CD4-positive, alpha-beta memory T cell (primary cell): ENCODE data around the gene SYCP2. TPM values are rescaled to one million over a fixed set of nuclear protein-coding genes. Genes with fewer than 3 reads are reported as not detected.

ENCODE experiments used
- CTCF ChIA-PET: fragments of 350-600 bp; sonication (Branson Sonifier 250); formaldehyde crosslinking; loops from one replicate; lab custom pipeline; 2021; ENCODE audit warnings: inconsistent platforms; ENCODE audit not compliant: partially characterized antibody; lab: Charles Lee
- POLR2A ChIA-PET: fragments of 350-600 bp; sonication (Branson Sonifier 250); formaldehyde crosslinking; loops from one replicate; lab custom pipeline; 2021; ENCODE audit not compliant: partially characterized antibody; lab: Charles Lee
- DNase-seq, 5 donors: peaks; one replicate each; pipeline versions ENCODE4 v3.0.0 to v3.0.0-alpha.2; 2020 to 2022; ENCODE audit warnings: mixed read lengths in 1 of 5
- H3K27ac ChIP-seq: one replicate; pipeline ENCODE4 v1.7.0; 2013; ENCODE audit warnings: low read depth, low read length
- H3K27me3 ChIP-seq: 2 replicates; pipeline ENCODE4 v1.7.0; 2013; ENCODE audit warnings: mild to moderate bottlenecking, low read length, moderate library complexity; ENCODE audit not compliant: insufficient read depth
- H3K36me3 ChIP-seq: 2 replicates; pipeline ENCODE4 v1.7.0; 2013; ENCODE audit warnings: mild to moderate bottlenecking, low read length, moderate library complexity; ENCODE audit not compliant: insufficient read depth
- H3K4me1 ChIP-seq: 2 replicates; pipeline ENCODE4 v1.7.0; 2013; ENCODE audit warnings: mild to moderate bottlenecking, low read length, moderate library complexity; ENCODE audit not compliant: insufficient read depth
- H3K4me3 ChIP-seq, 2 donors: one replicate each; pipeline ENCODE4 v1.7.0; 2013; ENCODE audit warnings: low read length in 2 of 2, mild to moderate bottlenecking in 1 of 2
- H3K9me3 ChIP-seq, 2 donors: one replicate each; pipeline ENCODE4 v1.7.0; 2013; ENCODE audit warnings: low read length in 2 of 2, control low read depth in 1 of 2; ENCODE audit not compliant: control insufficient read depth in 1 of 2
- H3K27ac Mint-ChIP-seq, 7 donors: one replicate each; pipeline ENCODE4 v1.8.0; 2020 to 2021; ENCODE audit warnings: mixed read lengths in 7 of 7, mild to moderate bottlenecking in 6 of 7, inconsistent platforms in 3 of 7, moderate library complexity in 3 of 7
- H3K27me3 Mint-ChIP-seq, 2 donors: one replicate each; pipeline ENCODE4 v1.8.0; 2020 to 2021; ENCODE audit warnings: mixed read lengths in 2 of 2
- H3K36me3 Mint-ChIP-seq, 2 donors: one replicate each; pipeline ENCODE4 v1.8.0; 2020 to 2021; ENCODE audit warnings: mixed read lengths in 2 of 2, inconsistent platforms in 1 of 2, mild to moderate bottlenecking in 1 of 2
- H3K4me1 Mint-ChIP-seq, 4 donors: one replicate each; pipeline ENCODE4 v1.8.0; 2020 to 2021; ENCODE audit warnings: mixed read lengths in 4 of 4, mild to moderate bottlenecking in 1 of 4
- H3K4me3 Mint-ChIP-seq, 8 donors: one replicate each; pipeline ENCODE4 v1.8.0; 2020 to 2021; ENCODE audit warnings: mixed read lengths in 8 of 8, mild to moderate bottlenecking in 7 of 8, moderate library complexity in 6 of 8, inconsistent platforms in 3 of 8
- H3K9me3 Mint-ChIP-seq, 8 donors: one replicate each; pipeline ENCODE4 v1.8.0; 2020 to 2021; ENCODE audit warnings: mixed read lengths in 8 of 8, mild to moderate bottlenecking in 5 of 8, inconsistent platforms in 3 of 8, moderate library complexity in 1 of 8
- intact Hi-C: fragments of 100-400 bp; cut with micrococcal nuclease; formaldehyde crosslinking; loops from one replicate; pipeline ENCODE4 v1.15.1; 2023
- polyA plus RNA-seq, 2 donors: library from polyadenylated mRNA; unstranded; fragments of 300-500 nt; fragmentation: Illumina TruSeq; gene quantifications; one replicate each; pipeline ENCODE4 v1.2.3, GENCODE V29; 2021
- total RNA-seq, 2 experiments: library from RNA; stranded (reverse); gene quantifications; one replicate each; pipeline ENCODE4 v1.2.3, GENCODE V29; 2021

SYCP2 gene, protein sequence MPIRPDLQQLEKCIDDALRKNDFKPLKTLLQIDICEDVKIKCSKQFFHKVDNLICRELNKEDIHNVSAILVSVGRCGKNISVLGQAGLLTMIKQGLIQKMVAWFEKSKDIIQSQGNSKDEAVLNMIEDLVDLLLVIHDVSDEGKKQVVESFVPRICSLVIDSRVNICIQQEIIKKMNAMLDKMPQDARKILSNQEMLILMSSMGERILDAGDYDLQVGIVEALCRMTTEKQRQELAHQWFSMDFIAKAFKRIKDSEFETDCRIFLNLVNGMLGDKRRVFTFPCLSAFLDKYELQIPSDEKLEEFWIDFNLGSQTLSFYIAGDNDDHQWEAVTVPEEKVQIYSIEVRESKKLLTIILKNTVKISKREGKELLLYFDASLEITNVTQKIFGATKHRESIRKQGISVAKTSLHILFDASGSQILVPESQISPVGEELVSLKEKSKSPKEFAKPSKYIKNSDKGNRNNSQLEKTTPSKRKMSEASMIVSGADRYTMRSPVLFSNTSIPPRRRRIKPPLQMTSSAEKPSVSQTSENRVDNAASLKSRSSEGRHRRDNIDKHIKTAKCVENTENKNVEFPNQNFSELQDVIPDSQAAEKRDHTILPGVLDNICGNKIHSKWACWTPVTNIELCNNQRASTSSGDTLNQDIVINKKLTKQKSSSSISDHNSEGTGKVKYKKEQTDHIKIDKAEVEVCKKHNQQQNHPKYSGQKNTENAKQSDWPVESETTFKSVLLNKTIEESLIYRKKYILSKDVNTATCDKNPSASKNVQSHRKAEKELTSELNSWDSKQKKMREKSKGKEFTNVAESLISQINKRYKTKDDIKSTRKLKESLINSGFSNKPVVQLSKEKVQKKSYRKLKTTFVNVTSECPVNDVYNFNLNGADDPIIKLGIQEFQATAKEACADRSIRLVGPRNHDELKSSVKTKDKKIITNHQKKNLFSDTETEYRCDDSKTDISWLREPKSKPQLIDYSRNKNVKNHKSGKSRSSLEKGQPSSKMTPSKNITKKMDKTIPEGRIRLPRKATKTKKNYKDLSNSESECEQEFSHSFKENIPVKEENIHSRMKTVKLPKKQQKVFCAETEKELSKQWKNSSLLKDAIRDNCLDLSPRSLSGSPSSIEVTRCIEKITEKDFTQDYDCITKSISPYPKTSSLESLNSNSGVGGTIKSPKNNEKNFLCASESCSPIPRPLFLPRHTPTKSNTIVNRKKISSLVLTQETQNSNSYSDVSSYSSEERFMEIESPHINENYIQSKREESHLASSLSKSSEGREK (N-terminal part only)
- 1 to 10 TPM; 4.0 to 5.4 TPM for total RNA-seq
- 1 to 10 TPM in 1 of 2 donors, under 1 TPM in 1; 0.91 to 1.6 TPM for polyA plus RNA-seq

DNA sequence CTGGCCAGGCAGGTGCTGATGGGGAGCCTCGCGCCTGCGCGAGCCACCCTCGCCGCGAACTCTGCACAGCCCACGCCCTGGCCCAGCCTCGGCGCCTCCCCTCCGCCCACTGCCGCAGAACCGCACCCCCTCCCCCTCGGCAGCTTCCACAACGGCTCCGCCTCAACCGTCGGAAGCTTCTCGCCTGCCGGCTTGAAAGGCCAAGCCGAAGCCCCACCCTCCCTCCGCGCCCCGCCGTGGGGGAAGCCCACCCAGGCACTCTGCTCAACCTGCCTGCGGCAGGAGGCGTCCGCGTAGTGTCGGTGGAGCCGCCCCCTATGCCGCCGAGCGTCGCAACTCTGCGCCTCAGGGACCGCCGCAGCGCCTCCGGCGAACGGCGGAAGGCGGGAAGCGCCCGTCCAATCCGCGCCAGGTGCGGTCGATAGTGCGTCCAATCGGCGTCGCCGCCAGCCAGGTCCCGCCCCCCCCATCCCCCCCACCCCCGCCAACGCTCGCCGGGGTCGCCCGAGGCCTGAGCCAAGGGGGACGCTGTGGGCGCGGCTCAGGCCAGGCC, at the start of gene SYCP2:
Gene SYCP2, minus strand, starts transcription at position 342 of the 553 bp plus-strand sequence. CDS start 11,224 bp downstream, outside the sequence.
- peak within 1 kb of the TSS; percentile 75 to 85 (median 82) for H3K4me3 Mint-ChIP-seq
- H3K36me3 Mint-ChIP-seq: peaks cover 0 to 3% of the 10 kb centered on the region in 2 donors
- Histone ChIP-seq H3K36me3 (no peaks in the 10 kb centered on the region), H3K9me3 (no peaks in the 10 kb centered on the region), H3K4me1 (peaks cover 26% of the 10 kb centered on the region), H3K27me3 (no peaks in the 10 kb centered on the region), H3K27ac (peak within 1 kb of the TSS; percentile 54), H3K4me3 (peak within 1 kb of the TSS in 1 of 2 donors; percentile 69)
- no peaks in the 10 kb centered on the region for H3K9me3 Mint-ChIP-seq
- CTCF ChIA-PET: interaction anchor here (0.9 to 8.4 kb wide), 8 partner anchors 9 to 1954 kb away, joined by 3 to 120 read pairs (median 6); no protein-coding TSS in a partner anchor
- POLR2A ChIA-PET: interaction anchor here (1.1 to 1.7 kb wide), 2 partner anchors 11 to 123 kb away, joined by 5 to 6 read pairs; no protein-coding TSS in a partner anchor
- no peaks in the 10 kb centered on the region for H3K27me3 Mint-ChIP-seq
- intact Hi-C loops: no loop called here
- peak within 1 kb of the TSS; percentile 42 to 87 (median 72) for H3K27ac Mint-ChIP-seq
- peaks cover 20 to 41% (median 30%) of the 10 kb centered on the region in 4 donors for H3K4me1 Mint-ChIP-seq
- DNase-seq: peak; percentile 49 to 78 (median 70)

DNA sequence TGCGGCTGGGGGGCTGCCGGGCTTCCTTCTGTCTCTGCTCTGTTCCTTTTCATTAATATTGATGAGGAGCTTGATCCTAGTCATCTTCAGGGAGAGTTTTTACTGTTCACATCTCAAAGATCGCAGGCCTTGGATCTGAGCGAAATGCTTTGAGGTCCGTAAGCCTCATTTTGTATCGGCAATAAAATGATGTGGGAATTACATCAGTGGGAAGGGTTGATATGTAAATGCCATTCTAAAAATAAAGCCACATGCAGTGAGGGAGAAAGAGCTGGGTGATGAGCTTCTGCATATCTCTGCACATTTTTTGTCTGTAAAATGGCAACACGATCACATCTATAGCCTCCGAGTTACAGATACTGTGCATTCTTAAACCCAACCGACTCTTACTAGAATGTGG, 49.6 kb upstream of the SYCP2 start:
- Histone ChIP-seq H3K4me3 (no peak overlapping the region), H3K36me3 (no peaks in the 10 kb centered on the region), H3K9me3 (no peaks in the 10 kb centered on the region), H3K4me1 (no peaks in the 10 kb centered on the region), H3K27ac (no peak overlapping the region), H3K27me3 (no peaks in the 10 kb centered on the region)
- no peak overlapping the region for H3K4me3 Mint-ChIP-seq
- H3K27me3 Mint-ChIP-seq: no peaks in the 10 kb centered on the region
- DNase-seq: no peak
- H3K9me3 Mint-ChIP-seq: no peaks in the 10 kb centered on the region
- no peak overlapping the region for H3K27ac Mint-ChIP-seq
- ChIA-PET CTCF (no interaction called here), POLR2A (no interaction called here)
- no peaks in the 10 kb centered on the region for H3K4me1 Mint-ChIP-seq
- H3K36me3 Mint-ChIP-seq: peaks cover 0 to 11% of the 10 kb centered on the region in 2 donors
- intact Hi-C loops: no loop called here

DNA sequence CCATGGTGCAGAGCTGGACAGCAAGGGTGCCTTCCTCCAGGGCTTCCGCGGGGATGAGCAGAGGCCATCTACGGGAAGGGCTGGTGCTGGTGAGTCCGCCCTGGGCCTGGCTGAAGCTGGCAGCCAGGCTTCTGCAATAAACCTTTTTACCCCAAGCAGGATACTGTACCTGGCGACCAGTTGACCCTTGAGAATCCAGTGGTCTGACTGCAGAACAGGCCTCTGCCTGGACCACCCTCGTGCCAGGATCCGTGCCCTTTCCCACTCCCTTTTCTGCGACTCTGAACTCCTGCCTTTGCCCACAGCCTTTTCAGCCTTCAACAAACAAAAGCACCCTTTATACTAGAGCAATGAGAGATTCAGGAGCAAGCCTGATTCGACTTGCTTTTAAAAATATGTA, 43.6 kb upstream of the SYCP2 start:
- no peak overlapping the region for H3K4me3 Mint-ChIP-seq
- CTCF ChIA-PET: no interaction called here
- Histone ChIP-seq H3K9me3 (no peaks in the 10 kb centered on the region), H3K36me3 (no peaks in the 10 kb centered on the region), H3K4me1 (no peaks in the 10 kb centered on the region), H3K4me3 (no peak overlapping the region), H3K27ac (no peak overlapping the region), H3K27me3 (no peaks in the 10 kb centered on the region)
- no peaks in the 10 kb centered on the region for H3K9me3 Mint-ChIP-seq
- no peaks in the 10 kb centered on the region for H3K4me1 Mint-ChIP-seq
- DNase-seq: no peak
- intact Hi-C loops: no loop called here
- POLR2A ChIA-PET: no interaction called here
- H3K27ac Mint-ChIP-seq: no peak overlapping the region
- H3K36me3 Mint-ChIP-seq: peaks cover 0 to 17% of the 10 kb centered on the region in 2 donors
- no peaks in the 10 kb centered on the region for H3K27me3 Mint-ChIP-seq

DNA sequence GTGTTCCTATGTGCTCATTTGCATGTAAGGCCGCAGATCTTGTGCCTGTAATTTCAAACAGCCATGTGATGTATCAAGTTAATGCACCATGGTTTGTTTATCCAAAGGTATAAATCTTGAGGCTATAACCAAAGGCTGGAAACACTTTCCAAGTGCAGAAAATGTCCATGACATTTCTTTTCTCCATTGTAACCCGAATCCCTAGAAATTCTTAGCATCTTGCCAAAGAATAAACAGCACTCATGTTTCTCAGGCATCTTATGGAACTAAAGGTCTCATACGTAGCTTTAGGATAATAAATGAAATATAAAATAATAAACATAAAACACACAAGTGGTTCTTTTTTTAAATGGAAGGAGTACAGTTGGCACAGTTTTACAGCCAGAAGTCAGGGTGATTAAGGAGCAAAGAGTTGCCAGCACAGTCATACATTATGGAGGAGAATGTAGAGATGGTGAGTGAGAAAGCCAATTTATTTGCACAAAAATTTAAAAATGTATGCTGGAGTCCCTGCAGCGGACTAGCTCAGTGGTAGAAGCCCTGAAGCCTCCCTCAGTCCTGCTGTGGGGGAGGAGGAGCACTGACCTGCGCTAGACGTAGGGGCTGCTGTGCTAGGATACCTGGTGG, 42.8 kb upstream of the SYCP2 start:
- Histone ChIP-seq H3K27ac (no peak overlapping the region), H3K4me1 (no peaks in the 10 kb centered on the region), H3K27me3 (no peaks in the 10 kb centered on the region), H3K4me3 (no peak overlapping the region), H3K36me3 (no peaks in the 10 kb centered on the region), H3K9me3 (no peaks in the 10 kb centered on the region)
- DNase-seq: no peak
- Mint-ChIP-seq H3K4me3 (no peak overlapping the region), H3K36me3 (peaks cover 0 to 14% of the 10 kb centered on the region in 2 donors), H3K27me3 (no peaks in the 10 kb centered on the region), H3K4me1 (no peaks in the 10 kb centered on the region), H3K27ac (no peak overlapping the region), H3K9me3 (no peaks in the 10 kb centered on the region)
- ChIA-PET CTCF (no interaction called here), POLR2A (no interaction called here)
- intact Hi-C loops: no loop called here

DNA sequence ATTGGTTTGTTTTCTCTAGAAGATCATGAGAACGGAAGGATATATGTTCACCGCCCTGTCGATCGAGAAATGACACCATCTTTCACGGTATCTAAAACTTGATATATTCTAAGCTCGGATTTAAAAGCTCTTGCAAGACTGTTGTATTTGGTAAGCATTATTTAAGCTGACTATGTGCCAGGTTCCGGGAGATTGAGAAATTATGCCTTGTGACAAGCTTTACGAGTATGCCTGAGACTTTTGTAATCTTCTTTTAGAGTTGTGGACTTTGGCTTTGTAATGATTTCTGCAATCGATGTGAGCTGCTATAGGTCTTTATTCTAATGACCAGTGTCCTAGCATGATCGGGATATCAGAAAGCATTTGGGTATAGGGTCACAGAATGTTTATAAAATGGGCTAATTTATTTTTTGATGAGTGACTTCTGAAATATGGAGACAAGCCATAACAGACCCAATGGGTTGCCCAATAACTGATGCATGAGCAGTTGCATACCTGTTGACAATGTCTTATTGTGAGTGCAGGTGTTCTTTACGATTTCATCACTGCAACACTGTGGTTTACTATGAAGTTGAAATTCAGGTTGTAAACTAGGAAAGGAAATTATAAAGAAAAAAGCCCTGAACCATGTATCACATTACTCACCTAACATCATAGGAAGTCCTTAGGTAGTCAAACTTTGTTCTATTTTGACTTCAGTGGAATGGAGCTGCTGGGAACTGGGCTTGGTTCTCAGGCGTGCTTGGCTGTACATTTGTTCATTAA, 38.8 kb upstream of the SYCP2 start:
- H3K9me3 Mint-ChIP-seq: no peaks in the 10 kb centered on the region
- Histone ChIP-seq H3K4me1 (no peaks in the 10 kb centered on the region), H3K9me3 (no peaks in the 10 kb centered on the region), H3K36me3 (no peaks in the 10 kb centered on the region), H3K27me3 (no peaks in the 10 kb centered on the region), H3K4me3 (no peak overlapping the region), H3K27ac (no peak overlapping the region)
- peaks cover 0 to 14% of the 10 kb centered on the region in 2 donors for H3K36me3 Mint-ChIP-seq
- no peaks in the 10 kb centered on the region for H3K4me1 Mint-ChIP-seq
- no peak for DNase-seq
- no peak overlapping the region for H3K4me3 Mint-ChIP-seq
- H3K27ac Mint-ChIP-seq: no peak overlapping the region
- intact Hi-C loops: no loop called here
- ChIA-PET POLR2A (no interaction called here), CTCF (no interaction called here)
- H3K27me3 Mint-ChIP-seq: peaks cover 0 to 1% of the 10 kb centered on the region in 2 donors

DNA sequence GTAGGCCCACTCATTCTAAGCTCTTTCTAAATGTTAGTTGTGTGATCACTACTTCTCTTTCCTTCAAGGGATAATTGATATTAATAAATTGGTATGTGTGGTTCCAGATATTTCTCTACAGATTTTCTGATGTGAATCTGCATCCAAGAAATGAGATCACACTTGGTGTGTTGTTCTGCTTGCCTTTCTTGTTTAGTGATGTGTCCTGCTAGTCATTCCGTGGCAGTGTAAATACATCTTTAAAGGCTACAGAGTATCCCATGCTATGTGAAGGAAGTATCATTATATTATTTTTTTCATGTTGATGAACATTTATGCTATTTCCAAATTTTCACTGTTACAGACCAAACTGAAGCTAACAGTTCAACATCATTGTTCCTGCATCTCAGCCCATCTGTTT, 38.0 kb upstream of the SYCP2 start:
- ChIA-PET POLR2A (no interaction called here), CTCF (no interaction called here)
- Mint-ChIP-seq H3K4me3 (no peak overlapping the region), H3K27ac (no peak overlapping the region), H3K36me3 (peaks cover 0 to 14% of the 10 kb centered on the region in 2 donors), H3K9me3 (no peaks in the 10 kb centered on the region), H3K27me3 (peaks cover 0 to 1% of the 10 kb centered on the region in 2 donors), H3K4me1 (no peaks in the 10 kb centered on the region)
- H3K4me1 ChIP-seq: no peaks in the 10 kb centered on the region
- H3K27me3 ChIP-seq: no peaks in the 10 kb centered on the region
- no peaks in the 10 kb centered on the region for H3K9me3 ChIP-seq
- intact Hi-C loops: no loop called here
- no peak overlapping the region for H3K27ac ChIP-seq
- no peaks in the 10 kb centered on the region for H3K36me3 ChIP-seq
- H3K4me3 ChIP-seq: no peak overlapping the region
- DNase-seq: no peak
